NCI-H446 (cell line): ENCODE results near the gene RFX8.
"Not testable (repeated sequence)": the region's sequence is repeated elsewhere in the genome, so short reads cannot be mapped to it uniquely, and the experiment has no call there.

ENCODE experiments used
- DNase-seq, 2 experiments: peaks; one replicate each; lab custom pipeline; 2025; lab: John Stamatoyannopoulos, UW

The RFX8 gene

GRCh38 chr2:101440127-101440738 lies 34.7 kb downstream of the RFX8 start:
- no peak for DNase-seq

GRCh38 chr2:101439716-101440115 lies 35.2 kb downstream of the RFX8 start:
- DNase-seq: no peak

DNA sequence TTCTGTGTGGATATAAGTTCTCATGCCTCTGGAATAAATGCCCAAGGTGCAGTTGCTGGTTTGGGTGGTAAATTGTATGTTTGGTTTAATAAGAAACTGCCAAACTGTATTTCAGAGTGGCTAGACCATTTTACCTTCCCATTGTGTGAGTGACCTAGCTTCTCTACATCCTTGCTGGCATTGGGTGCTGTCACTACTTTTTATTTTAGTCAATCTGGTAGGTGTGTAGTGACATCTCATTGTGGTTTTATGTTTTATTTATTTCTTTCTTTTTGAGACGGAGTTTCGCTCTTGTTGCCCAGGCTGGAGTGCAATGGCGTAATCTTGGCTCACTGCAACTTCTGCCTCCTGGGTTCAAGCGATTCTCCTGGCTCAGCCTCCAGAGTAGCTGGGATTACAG lies 36.4 kb downstream of the RFX8 start:
- not testable (repeated sequence) for DNase-seq

DNA sequence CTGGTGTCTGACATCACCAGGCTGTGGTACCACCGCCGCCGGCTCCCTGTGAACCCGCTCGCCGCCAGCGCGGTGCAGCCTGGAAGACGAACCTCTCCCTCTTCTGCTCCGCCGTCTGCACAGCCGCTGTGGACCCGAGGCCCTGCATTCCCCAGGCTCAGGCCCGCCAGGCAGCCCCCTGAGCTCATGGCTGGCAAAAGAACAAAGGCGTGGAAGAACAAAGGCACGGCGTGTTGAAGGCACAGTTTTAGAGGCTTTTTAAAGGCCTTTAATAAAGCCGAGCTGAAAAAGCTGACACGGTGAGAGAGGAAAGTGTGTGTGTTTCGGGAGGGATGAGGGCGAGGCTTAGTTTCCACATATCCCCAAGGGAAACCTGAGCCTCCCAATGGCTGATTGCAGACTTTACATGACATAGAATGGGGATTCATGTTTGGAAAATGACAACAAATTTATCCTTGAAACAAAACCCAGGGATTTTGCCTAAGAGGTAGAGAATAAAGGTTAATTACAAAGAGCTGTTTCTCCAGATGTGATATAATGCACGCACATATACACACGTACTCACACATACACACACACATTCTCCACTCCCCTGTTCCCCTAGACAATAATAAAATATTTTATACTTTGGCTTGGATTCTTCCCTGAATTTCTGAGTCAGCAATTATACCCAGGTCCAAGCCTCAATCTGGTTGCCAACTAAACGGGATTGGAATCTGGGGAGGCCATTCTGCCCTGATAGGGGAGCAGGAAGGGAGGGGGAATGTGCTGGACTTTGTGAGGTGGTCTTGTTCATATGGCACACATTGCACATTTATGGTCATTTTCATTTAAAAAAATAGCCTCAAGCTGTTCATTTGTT lies 39.7 kb downstream of the RFX8 start:
- no peak for DNase-seq

GRCh38 chr2:101433465-101433864 lies 41.4 kb downstream of the RFX8 start:
- no peak for DNase-seq

- DNase-seq: no peak
Observed at GRCh38 chr2:101432411-101433181, 42.3 kb downstream of the RFX8 start.

GRCh38 chr2:101431486-101431885 lies 43.4 kb downstream of the RFX8 start:
- DNase-seq: no peak

DNA sequence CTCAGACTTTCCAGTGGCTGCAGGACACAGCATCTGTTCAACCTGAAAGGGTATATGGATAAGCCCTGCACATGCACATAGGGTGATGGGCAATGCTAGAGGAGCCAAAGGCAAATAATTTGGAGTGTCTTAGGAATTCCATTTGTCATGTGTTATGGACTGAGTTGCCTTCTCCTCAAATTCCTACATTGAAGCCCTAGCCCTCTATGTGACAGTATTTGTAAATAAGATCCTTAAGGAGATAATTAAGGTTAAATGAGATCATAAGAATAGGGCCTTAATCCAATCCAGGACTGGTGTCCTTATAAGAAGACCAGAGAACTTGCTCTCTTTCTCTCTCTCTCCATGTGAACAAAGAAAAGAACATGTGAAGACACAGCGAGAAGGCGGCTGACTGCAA lies 44.8 kb downstream of the RFX8 start:
- DNase-seq: no peak

GRCh38 chr2:101429453-101429852 lies 45.5 kb downstream of the RFX8 start:
- no peak for DNase-seq

DNA sequence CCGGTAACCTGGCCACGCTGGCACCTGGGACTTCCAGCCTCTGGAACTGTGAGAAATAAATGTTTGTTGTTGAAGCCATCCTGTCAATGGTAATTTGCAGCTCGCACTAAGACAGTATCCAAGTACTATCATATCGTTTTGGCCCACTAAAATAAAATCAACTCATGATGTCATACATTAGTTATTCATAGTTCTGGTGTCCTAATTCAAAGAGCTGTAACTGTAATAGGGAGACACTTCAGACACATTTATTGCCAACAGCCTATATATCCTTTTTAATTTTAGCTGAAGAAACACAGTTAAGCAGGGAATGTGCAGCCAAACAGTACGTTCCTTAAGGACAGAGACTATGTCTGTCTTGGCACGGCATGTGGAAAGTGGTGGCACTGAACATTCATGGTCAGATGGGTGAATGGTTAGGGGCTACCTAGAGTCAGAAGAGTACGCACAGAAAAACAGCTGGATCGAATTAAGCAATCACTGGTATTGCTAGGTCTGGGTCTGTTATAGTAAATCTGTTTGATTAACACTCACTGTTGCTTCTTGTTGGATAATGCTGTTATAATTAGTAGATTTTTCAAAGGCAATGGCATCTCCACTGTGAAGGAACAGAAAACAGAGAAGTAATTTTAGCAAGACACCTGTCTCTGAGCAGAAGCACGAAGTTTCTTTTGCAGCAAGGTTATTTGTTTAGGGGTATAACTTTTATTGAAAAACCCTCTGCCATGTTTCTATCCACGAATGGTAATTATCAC lies 46.3 kb downstream of the RFX8 start:
- no peak for DNase-seq

GRCh38 chr2:101427743-101428142 lies 47.2 kb downstream of the RFX8 start:
- no peak for DNase-seq

DNA sequence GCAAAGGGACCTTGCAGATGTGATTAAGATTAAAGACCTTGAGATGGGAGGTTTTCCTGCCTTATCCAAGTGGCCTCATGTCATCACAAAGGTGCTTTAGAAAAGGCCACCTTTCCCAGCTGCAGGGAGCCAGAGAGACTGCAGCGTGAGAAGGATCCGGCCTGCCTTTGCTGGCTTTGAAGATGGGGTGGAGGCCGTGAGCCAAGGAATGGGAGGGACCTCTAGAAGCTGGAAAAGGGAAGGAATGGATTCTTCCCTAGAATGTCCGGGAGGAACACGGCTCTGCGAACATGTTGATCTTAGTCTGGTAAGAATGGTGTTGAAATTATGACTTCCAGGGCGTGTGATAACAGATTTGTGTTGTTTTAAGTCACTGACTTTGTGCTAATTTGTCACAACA lies 47.7 kb downstream of the RFX8 start:
- no peak for DNase-seq

DNA sequence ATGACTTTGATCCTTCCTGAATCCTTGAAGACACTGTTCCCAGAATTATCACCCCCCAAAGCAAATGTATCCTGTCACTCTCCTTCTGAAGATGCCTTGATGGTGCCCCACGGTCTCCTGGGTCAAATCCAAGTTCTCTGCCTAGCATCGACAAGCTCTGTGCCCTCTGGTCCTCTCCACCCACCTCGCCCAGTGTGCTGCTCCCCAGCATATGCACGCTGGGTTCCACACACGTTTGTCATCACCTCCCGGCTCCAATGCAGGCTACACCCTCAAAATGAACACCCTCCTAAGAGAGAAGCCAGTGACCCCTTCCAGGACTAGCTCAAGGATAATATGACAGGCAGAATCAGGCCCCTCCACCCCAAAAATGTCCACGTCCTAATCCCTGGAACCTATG lies 48.1 kb downstream of the RFX8 start:
- no peak for DNase-seq

- no peak for DNase-seq
Observed at GRCh38 chr2:101420623-101421022, 54.3 kb downstream of the RFX8 start.

GRCh38 chr2:101419096-101419663 lies 55.7 kb downstream of the RFX8 start:
- peak; percentile 6 to 50 for DNase-seq

DNA sequence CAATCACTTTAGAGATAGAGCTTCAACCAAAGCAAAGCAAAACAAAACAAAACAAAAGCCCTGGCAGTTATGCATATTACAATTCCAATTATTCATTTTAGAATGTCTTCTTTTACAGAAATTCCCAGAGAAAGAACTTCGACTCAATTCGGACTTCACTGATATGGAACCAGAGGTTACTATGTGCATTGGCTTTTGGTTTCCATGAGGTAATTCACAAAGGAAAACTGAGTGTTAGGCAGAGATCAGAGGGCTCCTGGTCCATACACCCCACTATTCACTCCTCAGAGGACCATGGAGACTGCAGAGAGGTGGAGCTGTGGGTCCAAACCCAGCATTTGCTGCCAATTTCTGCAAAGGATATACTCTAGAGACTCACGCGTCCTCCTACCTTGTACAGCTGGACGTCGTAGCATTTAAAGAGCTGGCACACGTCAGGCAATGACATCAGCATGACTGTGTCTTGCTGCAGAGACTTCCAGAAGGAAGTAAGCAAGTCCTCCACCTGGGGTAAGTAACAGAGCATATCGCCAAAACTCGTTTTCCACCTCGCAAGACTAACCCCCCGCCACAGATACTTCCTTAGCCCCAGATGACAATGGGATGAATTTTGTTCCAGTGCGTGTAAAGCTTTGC lies 56.3 kb downstream of the RFX8 start:
- no peak for DNase-seq

GRCh38 chr2:101416609-101417008 lies 58.3 kb downstream of the RFX8 start:
- no peak for DNase-seq

DNA sequence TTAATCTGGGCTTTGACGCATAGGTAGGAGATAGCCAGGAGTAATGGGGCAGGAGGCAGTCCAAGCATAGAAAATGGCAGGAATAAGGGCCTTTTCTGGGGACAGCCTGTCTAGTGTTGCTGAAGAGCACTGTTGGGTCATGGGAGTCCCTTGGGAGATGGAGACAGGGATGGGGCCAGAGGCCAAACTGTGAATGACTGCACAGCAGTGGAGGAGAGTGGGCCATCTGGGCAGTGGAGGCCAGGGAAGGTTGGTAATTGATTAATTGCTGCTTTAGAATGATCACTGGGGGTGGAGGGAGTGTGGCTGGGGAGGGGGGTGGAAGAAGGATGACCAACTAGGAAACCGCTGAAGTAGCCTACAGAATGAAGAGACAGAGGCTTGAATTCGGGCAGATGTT lies 59.0 kb downstream of the RFX8 start:
- no peak for DNase-seq

DNA sequence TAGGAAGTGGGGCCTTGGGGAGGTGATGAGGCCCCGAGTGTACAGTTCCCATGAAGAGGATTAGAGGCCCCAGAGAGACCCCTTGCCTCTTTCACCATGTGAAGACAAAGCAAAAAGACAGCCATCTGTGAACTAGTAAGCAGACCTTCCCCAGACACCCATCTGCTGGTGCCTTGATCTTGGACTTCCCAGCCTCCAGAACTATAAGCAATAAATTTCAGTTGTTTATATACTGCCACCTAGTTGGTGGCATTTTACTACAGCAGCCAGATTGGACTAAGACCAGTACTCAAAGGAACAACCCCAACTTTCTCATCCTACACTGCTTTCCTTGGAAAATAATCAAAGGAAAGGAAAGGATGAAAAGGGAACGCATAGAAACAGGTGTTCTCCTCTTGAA lies 59.7 kb downstream of the RFX8 start:
- no peak for DNase-seq

DNA sequence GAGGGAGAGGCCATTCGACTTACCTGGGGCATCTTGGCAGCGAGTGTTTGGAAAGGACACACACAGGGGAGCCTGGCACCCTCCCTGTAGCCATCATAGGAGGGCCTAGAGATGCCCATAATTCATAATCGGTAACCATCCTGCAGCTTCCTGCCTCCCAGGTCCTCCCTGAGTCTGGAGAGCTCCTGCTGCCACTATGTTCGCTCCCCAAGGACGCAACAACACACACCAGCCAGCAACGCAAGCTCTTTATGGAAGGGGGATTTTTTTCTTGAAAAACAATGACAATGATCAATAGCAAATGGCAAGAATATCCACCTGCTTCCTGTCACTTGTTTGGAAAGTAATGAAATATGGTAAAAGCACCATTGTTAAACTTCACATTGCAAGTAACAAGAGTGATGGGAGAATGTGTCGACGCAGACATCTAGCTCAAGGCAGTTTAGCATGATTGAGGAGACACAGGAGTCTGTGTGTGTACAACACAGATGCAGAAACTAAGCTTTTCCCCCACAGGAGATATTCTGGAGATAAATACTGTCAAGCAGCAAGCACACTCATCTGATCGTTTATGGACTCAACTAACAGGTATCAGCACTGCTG lies 62.7 kb downstream of the RFX8 start:
- no peak for DNase-seq

- no peak for DNase-seq
Observed at GRCh38 chr2:101410746-101411145, 64.2 kb downstream of the RFX8 start.
